ENCODE measurements around the gene NIPBL.
A peak's percentile ranks its signal among the peaks of the same experiment; 100 is the strongest.
"Not testable (repeated sequence)": the region's sequence is repeated elsewhere in the genome, so short reads cannot be mapped to it uniquely, and the experiment has no call there.

NIPBL gene

GRCh38 chr5:36950586-36951457 lies 74.3 kb downstream of the NIPBL start:
- no peak for DNase-seq

- DNase-seq, result no peak
Observed at GRCh38 chr5:36953043-36953442, 76.5 kb downstream of the NIPBL start.

- no peak for DNase-seq
Observed at GRCh38 chr5:36957953-36958537, 81.5 kb downstream of the NIPBL start.

- DNase-seq, result no peak
Observed at GRCh38 chr5:36958612-36959011, 82.0 kb downstream of the NIPBL start.

- DNase-seq, result no peak
Observed at GRCh38 chr5:36965179-36965578, 88.6 kb downstream of the NIPBL start.

- no peak for DNase-seq
Observed at GRCh38 chr5:36969700-36970395, 93.3 kb downstream of the NIPBL start.

- DNase-seq, result no peak
Observed at GRCh38 chr5:36978196-36978595, 101.6 kb downstream of the NIPBL start.

GRCh38 chr5:36982146-36982545 lies 105.6 kb downstream of the NIPBL start:
- no peak for DNase-seq

- no peak for DNase-seq
Observed at GRCh38 chr5:36985387-36985786, 108.8 kb downstream of the NIPBL start.

GRCh38 chr5:36988396-36988795 lies 111.8 kb downstream of the NIPBL start:
- no peak for DNase-seq

GRCh38 chr5:36998578-36998977 lies 122.0 kb downstream of the NIPBL start:
- DNase-seq, result no peak

GRCh38 chr5:37002176-37002751 lies 125.7 kb downstream of the NIPBL start:
- no peak for DNase-seq

- DNase-seq, result no peak
Observed at GRCh38 chr5:37005252-37005651, 128.7 kb downstream of the NIPBL start.

- peak; percentile 5 for DNase-seq
Observed at GRCh38 chr5:37005946-37006540, 129.5 kb downstream of the NIPBL start.

- not testable (repeated sequence) for DNase-seq
Observed at GRCh38 chr5:37013181-37013580, 136.6 kb downstream of the NIPBL start.

- DNase-seq, result no peak
Observed at GRCh38 chr5:37014321-37014720, 137.8 kb downstream of the NIPBL start.

GRCh38 chr5:37015795-37016666 lies 139.5 kb downstream of the NIPBL start:
- DNase-seq, result no peak

- no peak for DNase-seq
Observed at GRCh38 chr5:37028910-37029309, 152.3 kb downstream of the NIPBL start.

- DNase-seq, result no peak
Observed at GRCh38 chr5:37029436-37029835, 152.9 kb downstream of the NIPBL start.

- no peak for DNase-seq
Observed at GRCh38 chr5:37034955-37035354, 158.4 kb downstream of the NIPBL start.

GRCh38 chr5:37037840-37038239 lies 161.3 kb downstream of the NIPBL start:
- no peak for DNase-seq

- DNase-seq, result no peak
Observed at GRCh38 chr5:37039824-37040223, 163.3 kb downstream of the NIPBL start.
